Upper lobe of left lung (tissue), 4 donors: ENCODE measurements around the gene RSRC1.

Source experiments
- POLR2A ChIP-seq, 4 donors: fragments of 450-650 bp; IDR thresholded peaks; one replicate each; pipeline ENCODE4 v1.5.1; 2016 to 2017; ENCODE audit warnings: antibody characterized with exemption in 4 of 4, mild to moderate bottlenecking in 2 of 4
- TF ChIP-seq, protein P1 (sequence below), 6 experiments: fragments of 450-650 bp in 4 of 6; fragments of 200-600 bp in 2 of 6; sonication (generic) in 2 of 6; IDR thresholded peaks; one replicate each; pipeline ENCODE4 v1.5.1; 2016 to 2019; ENCODE audit warnings: antibody characterized with exemption in 6 of 6

- TF ChIP-seq, protein P1, sequence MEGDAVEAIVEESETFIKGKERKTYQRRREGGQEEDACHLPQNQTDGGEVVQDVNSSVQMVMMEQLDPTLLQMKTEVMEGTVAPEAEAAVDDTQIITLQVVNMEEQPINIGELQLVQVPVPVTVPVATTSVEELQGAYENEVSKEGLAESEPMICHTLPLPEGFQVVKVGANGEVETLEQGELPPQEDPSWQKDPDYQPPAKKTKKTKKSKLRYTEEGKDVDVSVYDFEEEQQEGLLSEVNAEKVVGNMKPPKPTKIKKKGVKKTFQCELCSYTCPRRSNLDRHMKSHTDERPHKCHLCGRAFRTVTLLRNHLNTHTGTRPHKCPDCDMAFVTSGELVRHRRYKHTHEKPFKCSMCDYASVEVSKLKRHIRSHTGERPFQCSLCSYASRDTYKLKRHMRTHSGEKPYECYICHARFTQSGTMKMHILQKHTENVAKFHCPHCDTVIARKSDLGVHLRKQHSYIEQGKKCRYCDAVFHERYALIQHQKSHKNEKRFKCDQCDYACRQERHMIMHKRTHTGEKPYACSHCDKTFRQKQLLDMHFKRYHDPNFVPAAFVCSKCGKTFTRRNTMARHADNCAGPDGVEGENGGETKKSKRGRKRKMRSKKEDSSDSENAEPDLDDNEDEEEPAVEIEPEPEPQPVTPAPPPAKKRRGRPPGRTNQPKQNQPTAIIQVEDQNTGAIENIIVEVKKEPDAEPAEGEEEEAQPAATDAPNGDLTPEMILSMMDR (IDR thresholded peaks at IDR 0.05) = no peak
- TF ChIP-seq POLR2A (IDR thresholded peaks at IDR 0.05) = no peak
Observed at GRCh38 chr3:158354713-158355112, 244.8 kb downstream of the RSRC1 start.
